SK-N-MC (cell line): ENCODE measurements around the gene VAPA.

ENCODE experiments used
- EZH2 ChIP-seq: fragments of 200-600 bp; sonication (generic); IDR thresholded peaks from one replicate; pipeline ENCODE4 v1.6.1; 2017; ENCODE audit warnings: antibody characterized with exemption
- POLR2AphosphoS5 ChIP-seq: IDR thresholded peaks from 2 replicates; pipeline ENCODE4 v1.6.1; 2012; ENCODE audit warnings: mild to moderate bottlenecking, low read depth, low read length, borderline replicate concordance

DNA sequence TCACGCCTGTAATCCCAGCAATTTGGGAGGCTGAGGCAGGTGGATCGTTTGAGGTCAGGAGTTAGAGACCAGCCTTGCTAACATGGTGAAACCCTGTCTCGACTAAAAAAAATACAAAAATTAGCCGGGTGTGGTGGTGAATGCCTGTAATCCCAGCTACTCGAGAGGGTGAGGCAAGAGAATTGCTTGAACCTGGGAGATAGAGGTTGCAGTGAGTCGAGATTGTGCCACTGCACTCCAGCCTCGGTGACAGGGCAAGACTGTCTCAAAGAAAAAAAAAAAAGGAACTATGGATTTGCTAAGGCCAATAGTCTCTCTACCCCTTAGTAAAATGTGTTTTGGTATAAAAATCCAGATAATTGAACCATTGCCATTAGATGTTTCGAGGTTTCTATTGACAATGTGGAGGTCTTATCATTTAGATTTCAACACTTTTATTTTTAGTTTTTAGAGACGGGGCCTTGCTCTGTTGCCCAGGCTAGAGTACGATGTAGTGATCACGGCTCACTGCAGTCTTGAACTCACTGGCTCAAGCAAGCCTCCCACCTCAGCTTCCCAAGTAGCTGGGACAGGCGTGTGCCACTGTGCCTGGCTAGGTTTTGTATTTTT lies 29.2 kb upstream of the VAPA start:
- TF ChIP-seq EZH2: no peak
- no peak for TF ChIP-seq POLR2AphosphoS5
